AG04449 (cell line): ENCODE results near the gene ZFP36.
"Not testable (repeated sequence)": the region's sequence is repeated elsewhere in the genome, so short reads cannot be mapped to it uniquely, and the experiment has no call there.

ENCODE experiments used
- CTCF ChIA-PET: fragments of 350-600 bp; formaldehyde crosslinking; extraction: SDS; loops from one replicate; lab custom pipeline; 2021; ENCODE audit warnings: antibody characterized with exemption; lab: Yijun Ruan, JAX
- POLR2A ChIA-PET: fragments of 400-600, 350-600 bp; formaldehyde crosslinking; extraction: SDS; loops from one replicate; lab custom pipeline; 2020; ENCODE audit warnings: antibody characterized with exemption, inconsistent platforms; lab: Yijun Ruan, JAX
- DNase-seq: peaks from one replicate; pipeline ENCODE4 v3.0.0-alpha.2; 2010; ENCODE audit warnings: low read depth, low spot score
- H3K4me3 ChIP-seq: 2 replicates; pipeline ENCODE4 v1.5.1; 2011; ENCODE audit warnings: low read depth, mild to moderate bottlenecking, control low read depth, low read length
- TF ChIP-seq, protein P1 (sequence below): IDR thresholded peaks from one replicate; pipeline ENCODE4 v1.5.1; 2011; ENCODE audit warnings: mild to moderate bottlenecking, moderate library complexity, low read length, control low read depth, inconsistent platforms; ENCODE audit not compliant: insufficient read depth; ENCODE audit errors: missing control alignments

The ZFP36 gene

DNA sequence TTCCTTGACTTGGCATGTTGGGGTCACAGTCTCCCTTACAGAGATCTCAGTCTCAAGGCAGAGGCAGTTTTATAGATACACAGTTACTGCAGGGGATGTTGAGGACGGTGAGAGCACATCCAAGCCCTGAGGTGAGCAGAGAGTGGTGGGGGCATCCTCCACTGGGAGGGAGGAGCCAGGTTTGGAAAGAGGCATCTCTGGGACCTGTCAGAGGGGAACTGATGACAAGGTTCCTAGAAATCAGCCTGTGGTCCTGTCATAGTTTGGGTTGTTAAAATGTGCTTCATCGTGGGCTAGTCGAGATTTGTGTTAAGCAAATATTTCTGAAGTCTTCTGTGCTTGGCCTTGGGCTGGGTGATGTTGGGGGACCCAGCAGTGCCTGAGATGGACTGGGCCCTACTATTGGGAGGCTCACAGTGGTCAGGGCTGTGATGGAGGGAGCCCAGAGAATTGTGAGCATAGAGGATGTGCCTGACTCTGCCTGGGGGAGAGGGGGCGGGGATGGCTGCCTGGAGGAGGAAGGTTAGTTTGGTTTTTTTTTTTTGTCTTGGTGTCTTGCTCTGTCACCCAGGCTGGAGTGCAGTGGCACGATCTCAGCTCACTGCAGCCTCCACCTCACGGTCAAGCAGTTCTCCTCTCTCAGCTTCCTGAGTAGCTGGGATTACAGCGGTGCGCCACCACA, 42.6 kb downstream of the ZFP36 start:
- DNase-seq = no peak
- ChIA-PET CTCF (interaction anchor here (1.0 kb wide), 1 partner anchor 83 kb away, joined by 3 read pairs; the partner anchor contains the start of gene EID2B), POLR2A (interaction anchor here (0.6 kb wide), 1 partner anchor 14 kb away, joined by 3 read pairs; no protein-coding TSS in a partner anchor)
- H3K4me3 ChIP-seq = no peak overlapping the region
- TF ChIP-seq, protein P1, sequence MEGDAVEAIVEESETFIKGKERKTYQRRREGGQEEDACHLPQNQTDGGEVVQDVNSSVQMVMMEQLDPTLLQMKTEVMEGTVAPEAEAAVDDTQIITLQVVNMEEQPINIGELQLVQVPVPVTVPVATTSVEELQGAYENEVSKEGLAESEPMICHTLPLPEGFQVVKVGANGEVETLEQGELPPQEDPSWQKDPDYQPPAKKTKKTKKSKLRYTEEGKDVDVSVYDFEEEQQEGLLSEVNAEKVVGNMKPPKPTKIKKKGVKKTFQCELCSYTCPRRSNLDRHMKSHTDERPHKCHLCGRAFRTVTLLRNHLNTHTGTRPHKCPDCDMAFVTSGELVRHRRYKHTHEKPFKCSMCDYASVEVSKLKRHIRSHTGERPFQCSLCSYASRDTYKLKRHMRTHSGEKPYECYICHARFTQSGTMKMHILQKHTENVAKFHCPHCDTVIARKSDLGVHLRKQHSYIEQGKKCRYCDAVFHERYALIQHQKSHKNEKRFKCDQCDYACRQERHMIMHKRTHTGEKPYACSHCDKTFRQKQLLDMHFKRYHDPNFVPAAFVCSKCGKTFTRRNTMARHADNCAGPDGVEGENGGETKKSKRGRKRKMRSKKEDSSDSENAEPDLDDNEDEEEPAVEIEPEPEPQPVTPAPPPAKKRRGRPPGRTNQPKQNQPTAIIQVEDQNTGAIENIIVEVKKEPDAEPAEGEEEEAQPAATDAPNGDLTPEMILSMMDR = no peak

DNA sequence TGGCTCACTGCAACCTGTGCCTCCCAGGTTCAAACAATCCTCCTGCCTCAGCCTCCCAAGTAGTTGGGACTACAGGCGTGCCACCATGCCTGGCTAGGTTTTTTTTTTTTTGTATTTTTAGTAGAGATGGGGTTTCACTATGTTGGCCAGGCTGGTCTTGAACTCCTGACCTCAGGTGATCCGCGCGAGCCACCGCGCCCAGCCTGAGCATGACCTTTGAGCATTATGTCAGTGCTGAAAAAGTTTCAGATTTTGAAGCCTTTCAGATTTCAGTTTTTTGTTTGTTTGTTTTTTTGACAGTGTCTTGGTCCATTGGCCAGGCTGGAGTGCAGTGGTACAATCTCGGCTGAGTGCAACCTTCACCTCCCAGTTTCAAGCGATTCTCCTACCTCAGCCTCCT, 44.6 kb downstream of the ZFP36 start:
- DNase-seq, POLR2A ChIA-PET, CTCF ChIA-PET, H3K4me3 ChIP-seq: not testable (repeated sequence)
